Heart right ventricle (tissue), 16 donors: Measurements from ENCODE around the gene NOXRED1. TPM values are rescaled to one million over a fixed set of nuclear protein-coding genes. Genes with fewer than 3 reads are reported as not detected.

Experiments used
- ATAC-seq, 8 donors: fragments of 200-7000 bp; cut with Tn5 transposase; one replicate each; pipeline ENCODE4 v1.9.1; 2020; ENCODE audit warnings: mild to moderate bottlenecking in 8 of 8, moderate library complexity in 8 of 8, moderate number of reproducible peaks in 1 of 8
- DNase-seq, 2 donors: peaks; one replicate each; pipeline ENCODE4 v3.0.0-alpha.2; 2020
- H3K27ac ChIP-seq, 10 donors: fragments of 200-600 bp; sonication (generic) in 2 of 10; one replicate each; pipeline versions ENCODE4 v1.5.0 to v1.8.0; 2020 to 2022; ENCODE audit warnings: mild to moderate bottlenecking in 3 of 10
- H3K27me3 ChIP-seq, 7 donors: fragments of 200-600 bp; one replicate each; pipeline ENCODE4 v1.8.0; 2021 to 2022; ENCODE audit warnings: mild to moderate bottlenecking in 2 of 7
- H3K36me3 ChIP-seq, 9 donors: fragments of 200-600 bp; sonication (generic) in 1 of 9; one replicate each; pipeline versions ENCODE4 v1.5.0 to v1.8.0; 2020 to 2022; ENCODE audit warnings: mild to moderate bottlenecking in 2 of 9
- H3K4me1 ChIP-seq, 9 donors: fragments of 200-600 bp; sonication (generic) in 1 of 9; one replicate each; pipeline versions ENCODE4 v1.5.0 to v1.8.0; 2020 to 2022; ENCODE audit warnings: mild to moderate bottlenecking in 4 of 9
- H3K4me3 ChIP-seq, 10 donors: fragments of 200-600 bp; sonication (generic) in 2 of 10; one replicate each; pipeline versions ENCODE4 v1.5.0 to v1.8.0; 2020 to 2022; ENCODE audit warnings: mild to moderate bottlenecking in 7 of 10, moderate library complexity in 2 of 10
- H3K9me3 ChIP-seq, 11 donors: fragments of 200-600 bp in 10 of 11; sonication (generic) in 2 of 11; one replicate each; pipeline versions ENCODE4 v1.5.0 to v1.8.0; 2013 to 2022; ENCODE audit warnings: mild to moderate bottlenecking in 2 of 11, control low read depth in 1 of 11, moderate library complexity in 1 of 11
- WGBS, 2 donors: extraction: QIAGEN DNeasy Blood & Tissue Kit; methylation state at CpG; one replicate each; pipeline ENCODE4 v1.1.7; 2013; ENCODE audit warnings: inconsistent platforms in 1 of 2; 5-methylcytosine and 5-hydroxymethylcytosine counted together
- intact Hi-C, 10 donors: fragments of 100-400 bp; cut with DNase I; formaldehyde crosslinking; loops; one replicate each; pipeline versions ENCODE4 v1.11.1 to v1.14.2; 2022
- polyA plus RNA-seq, 2 donors: library from polyadenylated mRNA; stranded (reverse); fragments of 200-250 nt; gene quantifications; one replicate each; pipeline ENCODE4 v1.2.3, GENCODE V29; 2013
- total RNA-seq, 10 donors: library from RNA; stranded (reverse); fragmentation: NEBNext Ultra II Directional in 3 of 10; extraction: Animal tissue kit (Norgen Biotek cat#: 25700) in 3 of 10; gene quantifications; one replicate each; pipeline versions ENCODE4 v1.2.1 to v1.2.4, GENCODE V29; 2021 to 2023
- TF ChIP-seq, protein P1 (sequence below), 9 donors: fragments of 200-600 bp; sonication (generic) in 2 of 9; IDR thresholded peaks; one replicate each; pipeline versions ENCODE4 v1.5.0 to v1.8.0; 2021 to 2022; ENCODE audit warnings: antibody characterized with exemption in 9 of 9, mild to moderate bottlenecking in 5 of 9, moderate library complexity in 1 of 9
- donor health status: Arrhythmogenic right ventricular cardiomyopathy.
- donor health status: ischemic (EF 13 %, LVEDD 7.1; RV severe dilation, severe dysfunction).
- donor health status: healthy with polysubstance abuse.
- donor health status: DM: no; HTN: yes; CAD: no.
- donor health status: DM: no; HTN: no; CAD: no.
- donor health status: ischemic (EF 25% LVEDD 6.9; RV normal size, moderate dysfunction).
- donor health status: ischemic (EF 25% LVEDD 5.7; RV mildly dilated, moderate dysfunction).
- donor health status: healthy.
- donor health status: DM: yes; HTN: yes; CAD: no.
- donor health status: Ischemic cardiomyopathy.
- donor health status: ischemic (EF 35%, LVEDD 5.7; RV mildly dilated, moderate dysfunction).
- donor health status: nonischemic (EF 11% LVEDD 7.7; RV severe dilation, severe dysfunction).
- donor health status: DM: yes; HTN: yes; CAD: no.
- donor health status: PGD.
- donor health status: ischemic (EF 29% LVEDD 5.4; RV normal size, mild dysfunction).
- donor health status: nonischemic (EF 23%, LVEDD 6.1; RV moderate dilation, normal function).

The NOXRED1 gene
- total and polyA plus RNA-seq, 12 donors = 0.04 to 0.40 (median 0.22) TPM; not detected in 6

DNA sequence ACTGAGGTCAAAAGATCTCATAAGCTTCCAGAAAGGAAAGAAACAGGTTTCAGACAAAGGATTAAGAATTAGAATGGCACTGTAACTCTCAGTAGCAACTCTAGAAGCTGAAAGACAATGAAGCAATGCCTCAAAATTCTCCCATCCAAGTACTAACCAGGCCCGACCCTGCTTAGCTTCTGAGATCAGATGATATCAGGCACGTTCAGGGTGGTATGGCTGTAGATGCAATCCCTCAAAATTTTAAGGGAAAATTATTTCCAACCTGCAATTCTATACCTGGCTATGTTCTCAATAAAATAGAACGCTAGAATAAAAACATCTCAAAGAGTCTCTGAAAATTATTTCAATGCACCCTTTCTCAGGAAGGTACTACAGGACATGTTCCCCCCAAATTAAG lies 19.6 kb downstream of the NOXRED1 start:
- DNase-seq = no peak
- H3K36me3 ChIP-seq = peaks cover 0 to 5% (median 0%) of the 10 kb centered on the region in 9 donors
- 85 to 89% methylated on average over 3 of the region's 3 CpGs for WGBS, 2 donors
- no peak overlapping the region for H3K4me3 ChIP-seq
- H3K27me3 ChIP-seq = no peaks in the 10 kb centered on the region
- no peak overlapping the region for H3K27ac ChIP-seq
- intact Hi-C loops = no loop called here
- H3K4me1 ChIP-seq = peaks cover 0 to 30% (median 0%) of the 10 kb centered on the region in 9 donors
- ATAC-seq = no peak
- TF ChIP-seq, protein P1, sequence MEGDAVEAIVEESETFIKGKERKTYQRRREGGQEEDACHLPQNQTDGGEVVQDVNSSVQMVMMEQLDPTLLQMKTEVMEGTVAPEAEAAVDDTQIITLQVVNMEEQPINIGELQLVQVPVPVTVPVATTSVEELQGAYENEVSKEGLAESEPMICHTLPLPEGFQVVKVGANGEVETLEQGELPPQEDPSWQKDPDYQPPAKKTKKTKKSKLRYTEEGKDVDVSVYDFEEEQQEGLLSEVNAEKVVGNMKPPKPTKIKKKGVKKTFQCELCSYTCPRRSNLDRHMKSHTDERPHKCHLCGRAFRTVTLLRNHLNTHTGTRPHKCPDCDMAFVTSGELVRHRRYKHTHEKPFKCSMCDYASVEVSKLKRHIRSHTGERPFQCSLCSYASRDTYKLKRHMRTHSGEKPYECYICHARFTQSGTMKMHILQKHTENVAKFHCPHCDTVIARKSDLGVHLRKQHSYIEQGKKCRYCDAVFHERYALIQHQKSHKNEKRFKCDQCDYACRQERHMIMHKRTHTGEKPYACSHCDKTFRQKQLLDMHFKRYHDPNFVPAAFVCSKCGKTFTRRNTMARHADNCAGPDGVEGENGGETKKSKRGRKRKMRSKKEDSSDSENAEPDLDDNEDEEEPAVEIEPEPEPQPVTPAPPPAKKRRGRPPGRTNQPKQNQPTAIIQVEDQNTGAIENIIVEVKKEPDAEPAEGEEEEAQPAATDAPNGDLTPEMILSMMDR (IDR thresholded peaks at IDR 0.05) = no peak
- H3K9me3 ChIP-seq = no peaks in the 10 kb centered on the region

DNA sequence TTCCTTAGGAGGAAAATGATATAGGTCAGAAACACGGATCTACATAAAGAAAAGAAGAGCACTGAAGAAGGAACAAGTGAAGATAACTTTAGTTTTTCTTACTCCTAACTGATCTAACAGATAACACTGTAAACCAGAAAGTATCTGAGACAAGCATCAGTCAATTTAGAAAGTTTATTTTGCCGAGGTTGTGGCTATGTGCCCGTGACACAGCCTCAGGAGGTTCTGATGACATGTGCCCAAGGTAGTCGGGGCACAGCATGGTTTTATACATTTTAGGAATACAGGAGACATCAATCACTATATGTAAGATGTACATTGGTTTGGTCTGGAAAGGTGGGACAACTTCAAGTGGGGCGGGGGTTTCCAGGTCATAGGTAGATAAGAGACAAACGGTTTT lies 23.1 kb downstream of the NOXRED1 start:
- WGBS, 2 donors = 80 to 86% methylated on average over 6 of the region's 6 CpGs
- no peak for ATAC-seq

DNA sequence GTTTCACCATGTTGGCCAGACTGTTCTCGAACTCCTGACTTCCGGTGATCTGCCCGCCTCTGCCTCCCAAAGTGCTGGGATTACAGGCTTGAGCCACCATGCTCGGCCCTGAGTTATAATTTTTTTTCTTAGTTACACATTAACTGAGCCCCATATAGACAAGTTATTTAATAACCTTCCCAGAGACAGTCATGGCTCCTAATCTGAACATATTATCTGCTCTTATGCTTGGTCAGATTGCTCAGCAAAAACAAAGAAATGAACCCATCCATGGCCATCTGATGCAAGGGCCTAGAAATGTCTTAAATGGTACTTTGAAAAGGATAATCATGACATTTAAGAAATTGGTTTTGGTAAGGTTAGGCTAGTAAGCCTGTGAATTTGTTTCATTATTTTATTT lies 33.1 kb downstream of the NOXRED1 start:
- Histone ChIP-seq H3K9me3 (no peaks in the 10 kb centered on the region), H3K4me3 (no peak overlapping the region), H3K4me1 (no peaks in the 10 kb centered on the region), H3K27ac (no peak overlapping the region), H3K27me3 (no peaks in the 10 kb centered on the region), H3K36me3 (no peaks in the 10 kb centered on the region)
- ATAC-seq = no peak
- TF ChIP-seq, protein P1 (IDR thresholded peaks at IDR 0.05) = no peak
- intact Hi-C loops = no loop called here
- DNase-seq = no peak
- 93 to 99% methylated on average over 4 of the region's 4 CpGs for WGBS, 2 donors

More for the DNA sequence above, 23.1 kb downstream of the NOXRED1 start:
- H3K4me3 ChIP-seq = no peak overlapping the region
- no peaks in the 10 kb centered on the region for H3K9me3 ChIP-seq
- H3K27me3 ChIP-seq = no peaks in the 10 kb centered on the region
- peaks cover 0 to 5% (median 0%) of the 10 kb centered on the region in 9 donors for H3K36me3 ChIP-seq
- H3K4me1 ChIP-seq = peaks cover 0 to 3% (median 0%) of the 10 kb centered on the region in 9 donors
- TF ChIP-seq, protein P1 (IDR thresholded peaks at IDR 0.05) = no peak
- H3K27ac ChIP-seq = no peak overlapping the region
- intact Hi-C loops = no loop called here
- DNase-seq = no peak

DNA sequence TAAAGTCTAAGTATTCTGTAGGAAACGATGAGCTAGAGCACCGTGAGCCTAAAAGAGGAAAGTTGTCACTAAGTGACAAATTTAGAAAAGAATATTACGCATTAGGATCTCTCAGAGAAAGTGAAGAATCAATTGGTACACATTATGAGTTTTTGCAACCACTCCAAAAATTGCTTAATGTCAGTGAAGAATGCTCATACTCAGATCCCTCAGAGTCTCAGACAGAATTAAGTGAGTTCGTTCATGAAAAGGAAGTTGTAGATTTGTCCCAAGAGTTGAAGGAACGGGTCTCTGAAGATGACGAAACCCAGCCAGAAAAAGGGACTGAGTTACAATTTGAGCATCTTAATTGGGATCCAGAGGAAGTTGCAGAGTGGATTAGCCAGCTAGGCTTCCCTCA lies 44.6 kb downstream of the NOXRED1 start:
- ATAC-seq (no peak), DNase-seq (no peak)
- 89 to 95% methylated on average over 6 of the region's 6 CpGs for WGBS, 2 donors
- intact Hi-C loops = loop anchor here in 2 of 10 donors (5.0 kb wide), 1 partner anchor 56 kb away; the partner anchor contains the start of genes GSTZ1 (in 2 of the 2) and POMT2 (in 2 of the 2)
- no peaks in the 10 kb centered on the region for H3K27me3 ChIP-seq
- H3K4me1 ChIP-seq = peaks cover 0 to 28% (median 14%) of the 10 kb centered on the region in 9 donors
- TF ChIP-seq, protein P1 (IDR thresholded peaks at IDR 0.05) = no peak
- H3K27ac ChIP-seq = no peak overlapping the region
- H3K4me3 ChIP-seq = no peak overlapping the region
- no peaks in the 10 kb centered on the region for H3K36me3 ChIP-seq
- H3K9me3 ChIP-seq = no peaks in the 10 kb centered on the region
